Sigmoid colon (tissue), 7 donors: ENCODE measurements around the gene ANO6. TPM values are rescaled to one million over a fixed set of nuclear protein-coding genes. Genes with fewer than 3 reads are reported as not detected.
A peak's percentile ranks its signal among the peaks of the same experiment; 100 is the strongest.

ENCODE experiments used
- DNase-seq: peaks from one replicate; pipeline ENCODE4 v3.0.0-alpha.2; 2019
- H3K27ac ChIP-seq, 4 donors: fragments of 200-600 bp; sonication (generic); one replicate each; pipeline ENCODE4 v1.5.1; 2016 to 2019; ENCODE audit warnings: mild to moderate bottlenecking in 1 of 4
- H3K27me3 ChIP-seq, 3 donors: fragments of 200-600 bp; sonication (generic); one replicate each; pipeline ENCODE4 v1.5.1; 2019; ENCODE audit warnings: mild to moderate bottlenecking in 1 of 3
- H3K36me3 ChIP-seq, 4 donors: fragments of 200-600 bp; sonication (generic); one replicate each; pipeline ENCODE4 v1.5.1; 2016 to 2019
- H3K4me1 ChIP-seq, 4 donors: fragments of 200-600 bp; sonication (generic); one replicate each; pipeline ENCODE4 v1.5.1; 2017 to 2019
- H3K4me3 ChIP-seq, 4 donors: fragments of 200-600 bp; sonication (generic); one replicate each; pipeline ENCODE4 v1.5.1; 2017 to 2019; ENCODE audit warnings: mild to moderate bottlenecking in 2 of 4, moderate library complexity in 1 of 4
- H3K9me3 ChIP-seq, 4 donors: fragments of 200-600 bp in 3 of 4; sonication (generic) in 3 of 4; one replicate each; pipeline versions ENCODE4 v1.5.1 to v1.6.1; 2013 to 2019
- CTCF ChIP-seq, 4 experiments: fragments of 450-650 bp in 3 of 4; fragments of 200-600 bp in 1 of 4; IDR thresholded peaks; one replicate each; pipeline ENCODE4 v1.5.1; 2016 to 2019; ENCODE audit warnings: antibody characterized with exemption in 4 of 4, mild to moderate bottlenecking in 3 of 4, moderate library complexity in 2 of 4
- EP300 ChIP-seq, 4 donors: sonication (generic); formaldehyde crosslinking; IDR thresholded peaks; one replicate each; pipeline ENCODE4 v1.6.1; 2017; ENCODE audit warnings: antibody characterized with exemption in 4 of 4
- POLR2A ChIP-seq, 2 donors: fragments of 450-650 bp; IDR thresholded peaks; one replicate each; pipeline ENCODE4 v1.6.1; 2016; ENCODE audit warnings: antibody characterized with exemption in 2 of 2, mild to moderate bottlenecking in 2 of 2, moderate library complexity in 2 of 2
- POLR2AphosphoS5 ChIP-seq, 4 donors: sonication (generic); formaldehyde crosslinking; IDR thresholded peaks; one replicate each; pipeline ENCODE4 v1.6.1; 2017; ENCODE audit warnings: antibody characterized with exemption in 4 of 4
- WGBS, 2 donors: extraction: QIAGEN DNeasy Blood & Tissue Kit; methylation state at CpG; one replicate each; pipeline ENCODE4 v1.1.7; 2013; 5-methylcytosine and 5-hydroxymethylcytosine counted together
- intact Hi-C: fragments of 100-400 bp; cut with DNase I; formaldehyde crosslinking; loops from one replicate; pipeline ENCODE4 v1.15.1; 2023
- polyA plus RNA-seq, 3 donors: library from polyadenylated mRNA; stranded (reverse); fragments of 200-250 nt; gene quantifications; one replicate each; pipeline ENCODE4 v1.2.3, GENCODE V29; 2013
- total RNA-seq, 4 donors: library from RNA; depleted of rRNA; stranded (reverse); fragments of >200 nt; gene quantifications; one replicate each; pipeline ENCODE4 v1.1.0, GENCODE V29; 2016
- donor health status: healthy with polysubstance abuse.
- donor health status: Bipolar disorder and iron deficiency.
- donor health status: healthy.

Gene ANO6
- total and polyA plus RNA-seq, 7 donors = 1.2 to 107 (median 98.5) TPM

- Histone ChIP-seq H3K27me3 (no peaks in the 10 kb centered on the region), H3K36me3 (peaks cover 0 to 34% (median 4%) of the 10 kb centered on the region in 4 donors), H3K4me3 (no peak overlapping the region), H3K4me1 (peaks cover 0 to 12% (median 5%) of the 10 kb centered on the region in 4 donors), H3K27ac (no peak overlapping the region), H3K9me3 (no peaks in the 10 kb centered on the region)
- TF ChIP-seq CTCF (IDR thresholded peaks at IDR 0.05) (no peak), POLR2AphosphoS5 (IDR thresholded peaks at IDR 0.05) (no peak), EP300 (IDR thresholded peaks at IDR 0.05) (no peak), POLR2A (IDR thresholded peaks at IDR 0.05) (no peak)
- 74 to 88% methylated on average over 1 of the region's 1 CpG for WGBS, 2 donors
- intact Hi-C loops = no loop called here
- no peak for DNase-seq
Measured at GRCh38 chr12:45348986-45349385, 133.1 kb downstream of the ANO6 start.

DNA sequence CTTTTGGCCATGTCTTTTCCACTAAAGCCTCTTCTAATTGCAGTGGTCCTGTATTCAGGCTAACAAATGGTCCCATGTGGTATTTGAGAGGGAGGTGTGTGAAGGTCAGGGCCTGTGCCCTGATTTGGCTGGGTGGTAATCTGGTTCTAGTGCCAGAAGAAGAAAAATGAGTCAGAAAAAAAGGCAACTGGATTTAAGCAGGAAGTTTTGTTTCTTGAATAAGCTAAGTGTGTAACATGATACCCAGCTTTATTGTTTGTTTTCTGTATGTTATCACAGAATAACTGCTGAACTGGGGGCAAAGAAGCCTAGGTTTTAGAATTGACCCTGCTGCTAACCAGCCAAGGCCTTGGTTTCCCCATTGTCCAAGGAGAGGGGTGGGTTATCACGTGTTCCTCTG, 134.0 kb downstream of the ANO6 start:
- Histone ChIP-seq H3K9me3 (no peaks in the 10 kb centered on the region), H3K27ac (peak overlapping the region in 2 of 4 donors; percentile 17 to 19), H3K27me3 (no peaks in the 10 kb centered on the region), H3K4me3 (no peak overlapping the region), H3K4me1 (peaks cover 0 to 12% (median 4%) of the 10 kb centered on the region in 4 donors), H3K36me3 (peaks cover 0 to 34% (median 4%) of the 10 kb centered on the region in 4 donors)
- intact Hi-C loops = loop anchor here (10.0 kb wide), 1 partner anchor 135 kb away; the partner anchor contains the start of gene ANO6
- 86 to 94% methylated on average over 1 of the region's 1 CpG for WGBS, 2 donors
- no peak for DNase-seq
- TF ChIP-seq POLR2AphosphoS5 (IDR thresholded peaks at IDR 0.05) = no peak
- TF ChIP-seq POLR2A (IDR thresholded peaks at IDR 0.05) = no peak
- no peak for TF ChIP-seq EP300 (IDR thresholded peaks at IDR 0.05)
- no peak for TF ChIP-seq CTCF (IDR thresholded peaks at IDR 0.05)

DNA sequence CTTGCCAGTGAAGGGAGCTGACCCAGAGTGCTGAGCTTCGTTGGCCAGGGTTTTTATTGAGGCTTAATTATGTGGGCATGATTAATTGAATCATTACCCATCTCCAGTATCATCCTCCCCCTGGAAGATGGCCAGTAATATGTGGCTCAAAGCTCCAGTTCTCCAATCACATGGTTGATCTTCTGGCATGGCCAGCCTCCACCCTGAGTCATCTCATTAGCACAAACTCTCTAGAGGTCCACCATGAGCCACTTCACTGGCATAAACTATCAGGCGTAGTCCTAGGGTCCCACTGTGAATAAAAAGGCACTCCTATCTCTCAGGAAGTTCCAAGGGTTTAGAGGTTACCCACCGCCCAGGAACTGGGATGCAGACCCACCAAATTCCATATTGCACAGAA, 135.0 kb downstream of the ANO6 start:
- Histone ChIP-seq H3K27ac (peak overlapping the region in 2 of 4 donors; percentile 71 to 77), H3K27me3 (no peaks in the 10 kb centered on the region), H3K4me1 (peaks cover 0 to 12% (median 4%) of the 10 kb centered on the region in 4 donors), H3K36me3 (peaks cover 0 to 34% (median 4%) of the 10 kb centered on the region in 4 donors), H3K9me3 (no peaks in the 10 kb centered on the region), H3K4me3 (no peak overlapping the region)
- intact Hi-C loops = loop anchor here (10.0 kb wide), 1 partner anchor 136 kb away; the partner anchor contains the start of gene ANO6
- no peak for TF ChIP-seq POLR2A (IDR thresholded peaks at IDR 0.05)
- no peak for TF ChIP-seq EP300 (IDR thresholded peaks at IDR 0.05)
- TF ChIP-seq POLR2AphosphoS5 (IDR thresholded peaks at IDR 0.05) = peak in 1 of 4 donors; percentile 6
- TF ChIP-seq CTCF (IDR thresholded peaks at IDR 0.05) = no peak
- no peak for DNase-seq
- WGBS, 2 donors = 91 to 93% methylated on average over 3 of the region's 3 CpGs

DNA sequence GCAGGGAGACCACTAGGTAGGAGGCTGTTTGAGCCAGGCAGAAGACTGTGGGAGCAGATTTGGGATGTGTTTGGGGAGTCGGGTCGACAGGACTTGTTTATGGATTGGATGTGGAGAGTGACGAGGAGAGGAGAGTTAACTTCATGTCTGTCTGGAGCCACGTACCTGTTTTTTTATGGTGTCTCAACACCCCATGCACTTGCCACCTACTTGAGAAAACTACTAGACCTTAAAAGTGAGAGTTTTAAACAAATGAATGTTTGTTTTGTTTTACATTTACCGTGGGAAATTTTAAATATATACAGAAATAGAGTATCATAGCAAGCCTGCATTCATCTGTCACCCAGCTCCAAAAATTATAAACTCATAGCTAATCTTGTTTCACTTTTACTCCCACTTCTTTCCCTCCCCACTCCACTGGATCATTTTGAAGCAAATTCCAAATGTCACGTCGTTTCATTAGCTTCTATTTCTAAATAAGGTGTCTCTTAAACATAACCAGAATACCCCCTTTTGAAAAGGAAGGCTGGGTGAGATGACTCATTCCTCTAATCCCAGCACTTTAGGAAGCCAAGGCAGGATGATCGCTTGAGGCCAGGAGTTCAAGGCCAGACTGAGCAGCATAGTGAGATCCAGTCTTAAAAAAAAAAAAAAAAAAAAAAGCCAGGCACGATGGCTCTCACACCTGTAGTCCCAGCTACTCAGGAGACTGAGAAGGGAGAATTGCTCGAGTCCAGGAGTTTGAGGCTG, 136.2 kb downstream of the ANO6 start:
- H3K4me3 ChIP-seq = no peak overlapping the region
- 83 to 84% methylated on average over 10 of the region's 10 CpGs for WGBS, 2 donors
- no peak for DNase-seq
- H3K36me3 ChIP-seq = peaks cover 0 to 34% (median 4%) of the 10 kb centered on the region in 4 donors
- no peaks in the 10 kb centered on the region for H3K27me3 ChIP-seq
- intact Hi-C loops = loop anchor here (10.0 kb wide), 1 partner anchor 137 kb away; the partner anchor contains the start of gene ANO6
- H3K27ac ChIP-seq = peak overlapping the region; percentile 48 to 77 (median 63)
- TF ChIP-seq CTCF (IDR thresholded peaks at IDR 0.05) (no peak), POLR2A (IDR thresholded peaks at IDR 0.05) (no peak), POLR2AphosphoS5 (IDR thresholded peaks at IDR 0.05) (no peak), EP300 (IDR thresholded peaks at IDR 0.05) (no peak)
- H3K4me1 ChIP-seq = peaks cover 0 to 20% (median 11%) of the 10 kb centered on the region in 4 donors
- H3K9me3 ChIP-seq = no peaks in the 10 kb centered on the region
